CD8-positive, alpha-beta memory T cell (primary cell): ENCODE data around the gene EEF1A2. TPM values are rescaled to one million over a fixed set of nuclear protein-coding genes. Genes with fewer than 3 reads are reported as not detected.

Experiments used
- CTCF ChIA-PET: fragments of 350-600 bp; sonication (Branson Sonifier 250); formaldehyde crosslinking; loops from one replicate; lab custom pipeline; 2021; ENCODE audit warnings: antibody characterized with exemption; lab: Charles Lee
- POLR2A ChIA-PET: fragments of 350-600 bp; sonication (Branson Sonifier 250); formaldehyde crosslinking; loops from one replicate; lab custom pipeline; 2021; ENCODE audit warnings: antibody characterized with exemption; lab: Charles Lee
- DNase-seq, 5 donors: peaks; one replicate each; pipeline versions ENCODE4 v3.0.0 to v3.0.0-alpha.2; 2020 to 2022; ENCODE audit warnings: mixed read lengths in 1 of 5
- H3K27ac ChIP-seq: one replicate; pipeline ENCODE4 v1.7.0; 2013; ENCODE audit warnings: low read depth, mild to moderate bottlenecking, low read length, moderate library complexity
- H3K27me3 ChIP-seq: 2 replicates; pipeline ENCODE4 v1.7.0; 2013; ENCODE audit warnings: low read length, mild to moderate bottlenecking; ENCODE audit not compliant: insufficient read depth, poor library complexity, severe bottlenecking
- H3K36me3 ChIP-seq: 2 replicates; pipeline ENCODE4 v1.7.0; 2013; ENCODE audit warnings: mild to moderate bottlenecking, low read length, moderate library complexity; ENCODE audit not compliant: insufficient read depth
- H3K4me1 ChIP-seq: 2 replicates; pipeline ENCODE4 v1.7.0; 2013; ENCODE audit warnings: mild to moderate bottlenecking, low read length, moderate library complexity; ENCODE audit not compliant: insufficient read depth
- H3K4me3 ChIP-seq: 2 replicates; pipeline ENCODE4 v1.7.0; 2013; ENCODE audit warnings: mild to moderate bottlenecking, low read length
- H3K9me3 ChIP-seq: 2 replicates; pipeline ENCODE4 v1.7.0; 2013; ENCODE audit warnings: mild to moderate bottlenecking, low read length
- H3K27ac Mint-ChIP-seq, 8 donors: one replicate each; pipeline ENCODE4 v1.8.0; 2020 to 2021; ENCODE audit warnings: mixed read lengths in 8 of 8, mild to moderate bottlenecking in 6 of 8, inconsistent platforms in 3 of 8, moderate library complexity in 3 of 8
- H3K27me3 Mint-ChIP-seq, 2 donors: one replicate each; pipeline ENCODE4 v1.8.0; 2020 to 2021; ENCODE audit warnings: mixed read lengths in 2 of 2, mild to moderate bottlenecking in 1 of 2, moderate library complexity in 1 of 2
- H3K36me3 Mint-ChIP-seq, 3 donors: one replicate each; pipeline ENCODE4 v1.8.0; 2020 to 2021; ENCODE audit warnings: mixed read lengths in 3 of 3, inconsistent platforms in 1 of 3, mild to moderate bottlenecking in 1 of 3
- H3K4me1 Mint-ChIP-seq, 3 donors: one replicate each; pipeline ENCODE4 v1.8.0; 2020 to 2021; ENCODE audit warnings: mixed read lengths in 3 of 3, inconsistent platforms in 1 of 3, mild to moderate bottlenecking in 1 of 3
- H3K4me3 Mint-ChIP-seq, 7 donors: one replicate each; pipeline ENCODE4 v1.8.0; 2020 to 2021; ENCODE audit warnings: mixed read lengths in 7 of 7, mild to moderate bottlenecking in 6 of 7, moderate library complexity in 4 of 7, inconsistent platforms in 2 of 7
- H3K9me3 Mint-ChIP-seq, 5 donors: one replicate each; pipeline ENCODE4 v1.8.0; 2020 to 2022; ENCODE audit warnings: mixed read lengths in 5 of 5, mild to moderate bottlenecking in 3 of 5, moderate library complexity in 2 of 5, inconsistent platforms in 1 of 5
- polyA plus RNA-seq: library from polyadenylated mRNA; unstranded; fragments of 300-500 nt; fragmentation: Illumina TruSeq; gene quantifications from one replicate; pipeline ENCODE4 v1.2.3, GENCODE V29; 2021
- total RNA-seq, 2 experiments: library from RNA; stranded (reverse); gene quantifications; one replicate each; pipeline ENCODE4 v1.2.3, GENCODE V29; 2021

Gene EEF1A2
- total and polyA plus RNA-seq, 3 experiments from 2014 or later, result 0.17 to 0.20 TPM; not detected in 1

- H3K27ac Mint-ChIP-seq, result no peak overlapping the region
- ChIA-PET CTCF (no interaction called here), POLR2A (no interaction called here)
- H3K4me1 Mint-ChIP-seq, result peaks cover 0 to 14% (median 2%) of the 10 kb centered on the region in 3 donors
- H3K27me3 Mint-ChIP-seq, result peaks cover 19 to 26% of the 10 kb centered on the region in 2 donors
- peaks cover 0 to 6% (median 0%) of the 10 kb centered on the region in 3 donors for H3K36me3 Mint-ChIP-seq
- peak overlapping the region in 3 of 7 donors; percentile 19 to 61 (median 48) for H3K4me3 Mint-ChIP-seq
- Histone ChIP-seq H3K27me3 (peaks cover 11% of the 10 kb centered on the region), H3K9me3 (no peaks in the 10 kb centered on the region), H3K4me3 (no peak overlapping the region), H3K4me1 (peaks cover 8% of the 10 kb centered on the region), H3K27ac (no peak overlapping the region), H3K36me3 (no peaks in the 10 kb centered on the region)
- DNase-seq, result peak in 1 of 5 donors; percentile 45
- peaks cover 5 to 15% (median 10%) of the 10 kb centered on the region in 5 donors for H3K9me3 Mint-ChIP-seq
Measured at GRCh38 chr20:63500151-63500901, 1.4 kb upstream of the EEF1A2 start.

GRCh38 chr20:63499338-63499969, 571 bp upstream of the EEF1A2 start:
- Mint-ChIP-seq H3K9me3 (peaks cover 0 to 8% (median 3%) of the 10 kb centered on the region in 5 donors), H3K4me3 (no peak overlapping the region), H3K27me3 (peaks cover 11 to 18% of the 10 kb centered on the region in 2 donors), H3K36me3 (no peaks in the 10 kb centered on the region), H3K4me1 (peaks cover 0 to 14% (median 2%) of the 10 kb centered on the region in 3 donors), H3K27ac (no peak overlapping the region)
- POLR2A ChIA-PET, result no interaction called here
- DNase-seq, result peak in 1 of 5 donors; percentile 45
- no peaks in the 10 kb centered on the region for H3K36me3 ChIP-seq
- no peak overlapping the region for H3K27ac ChIP-seq
- CTCF ChIA-PET, result no interaction called here
- H3K27me3 ChIP-seq, result peaks cover 11% of the 10 kb centered on the region
- no peak overlapping the region for H3K4me3 ChIP-seq
- no peaks in the 10 kb centered on the region for H3K9me3 ChIP-seq
- peaks cover 8% of the 10 kb centered on the region for H3K4me1 ChIP-seq

DNA sequence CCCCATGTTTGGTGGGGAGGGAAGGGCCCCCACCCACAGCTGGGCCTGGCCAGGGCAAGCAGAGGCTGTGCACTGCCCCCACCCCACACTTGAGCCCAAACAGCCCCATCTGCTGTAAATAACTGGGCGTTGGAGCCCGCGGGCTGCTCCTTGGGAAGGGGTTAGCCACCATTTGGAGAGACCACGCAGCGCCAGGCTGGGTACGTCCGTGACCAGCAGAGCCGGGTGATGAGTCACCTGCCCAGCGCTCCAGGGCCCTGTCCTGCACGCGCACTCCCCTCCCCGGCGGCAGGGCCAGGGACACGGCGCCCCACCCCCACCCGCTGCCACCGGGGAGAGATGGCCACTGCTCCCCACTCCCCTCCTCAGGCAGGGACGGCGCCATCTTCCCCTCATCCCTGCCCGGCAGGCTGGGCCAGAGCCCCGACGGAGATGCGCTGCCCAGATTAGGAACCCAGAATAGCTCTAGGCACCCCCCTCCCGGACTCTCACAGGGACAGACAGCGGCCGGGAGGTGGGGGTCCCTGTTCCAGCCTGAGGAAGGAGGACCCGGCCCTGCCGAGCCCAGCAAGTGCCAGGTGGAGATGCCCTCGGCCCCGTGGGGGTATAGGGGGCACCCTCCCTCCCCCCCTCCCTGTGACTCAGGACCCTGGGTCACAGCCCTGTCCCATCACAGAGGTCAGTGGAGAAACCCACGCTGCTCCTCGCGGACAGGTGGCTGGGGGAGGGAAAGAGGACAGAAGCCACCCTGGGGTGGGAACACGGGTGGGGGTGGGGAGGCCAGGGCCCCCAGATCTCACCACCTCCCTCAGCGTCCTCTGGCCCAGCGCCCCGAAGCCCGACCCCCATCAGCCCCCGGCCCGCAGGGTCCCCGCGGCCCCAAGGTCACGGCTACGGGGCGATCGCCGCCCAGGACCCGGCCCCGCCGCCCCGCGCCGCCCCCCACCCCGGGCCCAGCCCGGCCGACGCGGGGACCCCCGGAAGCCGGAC, 642 bp downstream of the EEF1A2 start:
- ChIA-PET POLR2A (no interaction called here), CTCF (no interaction called here)
- H3K27ac ChIP-seq, result no peak overlapping the region
- H3K4me3 ChIP-seq, result no peak overlapping the region
- peaks cover 8% of the 10 kb centered on the region for H3K4me1 ChIP-seq
- peaks cover 0 to 14% (median 2%) of the 10 kb centered on the region in 3 donors for H3K4me1 Mint-ChIP-seq
- H3K4me3 Mint-ChIP-seq, result peak overlapping the region in 3 of 7 donors; percentile 38 to 83 (median 49)
- H3K27me3 ChIP-seq, result peaks cover 11% of the 10 kb centered on the region
- no peaks in the 10 kb centered on the region for H3K9me3 ChIP-seq
- H3K36me3 ChIP-seq, result no peaks in the 10 kb centered on the region
- DNase-seq, result peak in 1 of 5 donors; percentile 46
- peaks cover 9% of the 10 kb centered on the region in 2 donors for H3K27me3 Mint-ChIP-seq
- H3K9me3 Mint-ChIP-seq, result no peaks in the 10 kb centered on the region
- H3K27ac Mint-ChIP-seq, result no peak overlapping the region
- H3K36me3 Mint-ChIP-seq, result no peaks in the 10 kb centered on the region

GRCh38 chr20:63497138-63497945, 1.5 kb downstream of the EEF1A2 start:
- Histone ChIP-seq H3K9me3 (no peaks in the 10 kb centered on the region), H3K36me3 (no peaks in the 10 kb centered on the region), H3K4me3 (no peak overlapping the region), H3K4me1 (peaks cover 8% of the 10 kb centered on the region), H3K27ac (no peak overlapping the region), H3K27me3 (peaks cover 11% of the 10 kb centered on the region)
- ChIA-PET CTCF (interaction anchor here (0.9 to 2.4 kb wide), 16 partner anchors 11 to 582 kb away, joined by 3 to 20 read pairs (median 4); partner anchors contain the start of genes OPRL1, PPDPF, PTK6 and RGS19), POLR2A (interaction anchor here (1.4 kb wide), 1 partner anchor 23 kb away, joined by 8 read pairs; the partner anchor contains the start of gene PPDPF)
- Mint-ChIP-seq H3K27me3 (peaks cover 9% of the 10 kb centered on the region in 2 donors), H3K4me1 (peaks cover 0 to 14% (median 2%) of the 10 kb centered on the region in 3 donors), H3K36me3 (no peaks in the 10 kb centered on the region), H3K4me3 (peak overlapping the region in 4 of 7 donors; percentile 20 to 68 (median 39)), H3K27ac (no peak overlapping the region), H3K9me3 (no peaks in the 10 kb centered on the region)
- DNase-seq, result peak in 1 of 5 donors; percentile 45

- Histone ChIP-seq H3K9me3 (no peaks in the 10 kb centered on the region), H3K27me3 (peaks cover 11% of the 10 kb centered on the region), H3K27ac (no peak overlapping the region), H3K36me3 (no peaks in the 10 kb centered on the region), H3K4me3 (peak overlapping the region; percentile 43), H3K4me1 (peaks cover 8% of the 10 kb centered on the region)
- DNase-seq, result peak in 1 of 5 donors; percentile 51
- no peaks in the 10 kb centered on the region for H3K36me3 Mint-ChIP-seq
- H3K4me3 Mint-ChIP-seq, result peak overlapping the region in 3 of 7 donors; percentile 23 to 45 (median 37)
- ChIA-PET CTCF (interaction anchor here (0.6 to 2.4 kb wide), 26 partner anchors 8 to 583 kb away, joined by 3 to 20 read pairs (median 4); partner anchors contain the start of genes OPRL1, PPDPF, PTK6 and RGS19), POLR2A (interaction anchor here (0.6 to 1.4 kb wide), 3 partner anchors 24 to 359 kb away, joined by 3 to 8 read pairs (median 4); partner anchors contain the start of genes PPDPF and PTK6)
- H3K27me3 Mint-ChIP-seq, result peaks cover 9% of the 10 kb centered on the region in 2 donors
- no peak overlapping the region for H3K27ac Mint-ChIP-seq
- H3K9me3 Mint-ChIP-seq, result no peaks in the 10 kb centered on the region
- peaks cover 0 to 14% (median 2%) of the 10 kb centered on the region in 3 donors for H3K4me1 Mint-ChIP-seq
Measured at GRCh38 chr20:63496596-63497120, 2.2 kb downstream of the EEF1A2 start.

- Histone ChIP-seq H3K4me3 (peak overlapping the region; percentile 43), H3K4me1 (peaks cover 8% of the 10 kb centered on the region), H3K9me3 (no peaks in the 10 kb centered on the region), H3K36me3 (no peaks in the 10 kb centered on the region), H3K27ac (no peak overlapping the region), H3K27me3 (peaks cover 18% of the 10 kb centered on the region)
- POLR2A ChIA-PET, result interaction anchor here (0.5 to 1.4 kb wide), 4 partner anchors 24 to 359 kb away, joined by 3 to 8 read pairs (median 4); partner anchors contain the start of genes PPDPF and PTK6
- peaks cover 0 to 14% (median 2%) of the 10 kb centered on the region in 3 donors for H3K4me1 Mint-ChIP-seq
- peaks cover 5 to 13% of the 10 kb centered on the region in 2 donors for H3K27me3 Mint-ChIP-seq
- peak overlapping the region in 6 of 7 donors; percentile 45 to 83 (median 66) for H3K4me3 Mint-ChIP-seq
- CTCF ChIA-PET, result interaction anchor here (0.6 to 2.4 kb wide), 24 partner anchors 8 to 584 kb away, joined by 3 to 20 read pairs (median 4); partner anchors contain the start of genes OPRL1, PPDPF, PTK6 and RGS19
- H3K9me3 Mint-ChIP-seq, result no peaks in the 10 kb centered on the region
- no peak overlapping the region for H3K27ac Mint-ChIP-seq
- peak; percentile 64 to 81 (median 75) for DNase-seq
- H3K36me3 Mint-ChIP-seq, result no peaks in the 10 kb centered on the region
Measured at GRCh38 chr20:63495741-63496595, 2.9 kb downstream of the EEF1A2 start.
